HG02852 (cell line): ENCODE results near the gene ACSF3.

ENCODE experiments used
- ATAC-seq: cut with Tn5 transposase; IDR thresholded peaks from one replicate; pipeline ENCODE4 v1.9.1; 2021; ENCODE audit warnings: mild to moderate bottlenecking, moderate library complexity; ENCODE audit not compliant: unreplicated experiment

The ACSF3 gene

DNA sequence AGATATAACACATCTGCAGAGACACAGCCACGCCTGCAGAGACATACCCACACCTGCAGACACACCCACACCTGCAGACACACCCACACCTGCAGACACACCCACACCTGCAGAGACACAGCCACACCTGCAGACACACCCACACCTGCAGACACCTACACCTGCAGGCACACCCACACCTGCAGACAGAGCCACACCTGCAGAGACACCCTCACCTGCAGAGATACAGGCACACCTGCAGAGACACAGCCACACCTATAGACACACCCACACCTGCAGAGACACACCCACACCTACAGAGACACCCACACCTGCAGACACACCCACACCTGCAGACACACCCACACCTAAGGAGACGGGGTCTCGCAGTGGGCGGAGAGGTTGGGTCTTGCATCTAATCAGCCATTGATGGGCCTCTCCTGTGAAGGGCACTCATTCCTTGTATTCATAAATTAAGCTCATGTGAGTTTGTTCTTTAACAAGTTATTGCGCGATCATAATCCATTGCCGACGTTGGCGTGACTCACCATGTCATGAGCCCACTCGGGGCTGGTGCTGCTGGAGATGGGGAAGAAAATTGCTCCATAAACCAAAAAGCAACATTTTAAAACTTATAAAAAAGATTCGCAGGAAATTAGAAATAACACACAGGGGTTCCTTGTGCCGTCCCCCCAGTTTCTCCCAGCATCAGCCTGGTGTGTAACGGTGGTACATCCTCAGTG, 49.0 kb downstream of the ACSF3 start:
- ATAC-seq: no peak

DNA sequence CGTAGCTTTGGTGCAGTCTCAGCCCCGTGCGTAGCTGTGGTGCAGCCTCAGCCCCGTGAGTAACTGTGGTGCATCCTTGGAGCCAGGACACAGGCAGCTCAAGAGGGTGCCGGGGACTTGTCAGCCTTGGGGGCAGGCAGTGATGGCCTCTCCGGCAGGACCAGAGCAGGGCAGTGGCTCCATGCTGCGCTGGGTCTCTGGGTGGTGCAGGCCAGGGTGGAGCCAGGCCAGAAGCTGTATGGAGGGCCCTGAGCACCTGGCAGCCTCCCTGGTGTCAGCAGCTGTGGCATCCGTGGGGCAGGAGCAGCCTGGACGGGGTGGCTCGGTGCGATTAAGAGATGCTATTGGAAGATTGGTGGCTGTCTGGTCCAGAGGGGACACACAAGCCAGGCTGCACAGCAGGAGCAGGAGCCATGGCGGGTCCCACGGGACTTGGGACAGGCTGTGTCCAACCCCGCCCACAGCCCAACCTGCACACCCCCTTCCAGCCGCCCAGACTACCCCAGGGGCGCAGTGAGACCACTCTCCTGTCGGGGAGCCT, 49.6 kb downstream of the ACSF3 start:
- ATAC-seq: no peak

DNA sequence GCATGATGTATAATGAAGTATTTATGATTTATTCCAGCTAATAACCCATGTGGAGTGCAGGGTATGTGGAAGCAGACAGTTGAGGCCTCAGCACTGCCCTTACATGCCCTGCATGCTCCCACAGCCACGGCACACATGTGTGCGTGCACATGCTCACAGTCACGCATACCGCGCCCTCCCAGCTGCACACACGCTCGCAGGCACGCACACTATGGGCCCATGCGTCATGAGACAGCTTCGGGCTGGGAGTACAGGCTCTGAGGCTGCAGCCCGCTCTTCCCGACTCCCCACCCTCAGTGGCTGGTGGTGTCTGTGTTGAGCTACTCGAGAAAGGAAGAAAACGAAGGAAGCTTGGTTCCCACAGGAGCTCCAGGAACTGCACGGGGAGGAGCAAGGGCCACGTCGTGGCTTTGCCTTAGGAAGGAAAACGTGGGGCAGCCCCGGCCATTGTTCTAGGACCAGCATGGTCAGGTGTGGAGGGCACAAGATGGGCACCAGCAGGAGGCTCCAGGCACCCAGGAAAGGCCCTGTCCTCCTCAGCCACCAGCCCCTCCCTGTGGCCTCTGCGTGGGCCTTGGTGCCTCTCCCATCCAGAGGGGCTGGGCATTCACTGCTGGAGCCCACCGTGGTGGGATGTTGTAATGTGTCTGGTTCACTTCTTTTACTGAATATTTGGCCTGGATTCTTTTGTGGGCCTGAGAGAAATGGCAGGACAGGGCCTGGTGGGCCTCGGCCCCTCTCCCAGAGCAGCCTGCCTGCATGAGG, 50.4 kb downstream of the ACSF3 start:
- no peak for ATAC-seq

DNA sequence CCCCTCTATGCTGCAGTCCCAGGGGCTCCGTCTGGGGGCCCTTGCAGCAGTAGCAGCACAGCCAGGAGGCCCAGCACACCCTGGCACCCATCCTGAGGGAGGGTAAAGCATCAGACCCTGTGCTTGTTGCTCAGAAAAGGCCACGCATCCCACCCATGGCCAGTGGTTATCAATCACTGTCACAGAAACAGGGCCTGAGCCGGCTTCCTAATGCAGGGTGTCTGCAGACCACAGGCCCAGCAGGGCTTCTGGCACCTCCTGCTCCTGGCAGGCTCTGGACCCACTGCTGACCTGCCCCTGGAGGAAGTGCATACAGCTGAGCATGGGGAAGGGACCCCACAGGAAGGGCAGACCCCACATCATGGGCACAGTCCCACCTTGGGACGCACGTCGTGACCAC, 51.0 kb downstream of the ACSF3 start:
- no peak for ATAC-seq

DNA sequence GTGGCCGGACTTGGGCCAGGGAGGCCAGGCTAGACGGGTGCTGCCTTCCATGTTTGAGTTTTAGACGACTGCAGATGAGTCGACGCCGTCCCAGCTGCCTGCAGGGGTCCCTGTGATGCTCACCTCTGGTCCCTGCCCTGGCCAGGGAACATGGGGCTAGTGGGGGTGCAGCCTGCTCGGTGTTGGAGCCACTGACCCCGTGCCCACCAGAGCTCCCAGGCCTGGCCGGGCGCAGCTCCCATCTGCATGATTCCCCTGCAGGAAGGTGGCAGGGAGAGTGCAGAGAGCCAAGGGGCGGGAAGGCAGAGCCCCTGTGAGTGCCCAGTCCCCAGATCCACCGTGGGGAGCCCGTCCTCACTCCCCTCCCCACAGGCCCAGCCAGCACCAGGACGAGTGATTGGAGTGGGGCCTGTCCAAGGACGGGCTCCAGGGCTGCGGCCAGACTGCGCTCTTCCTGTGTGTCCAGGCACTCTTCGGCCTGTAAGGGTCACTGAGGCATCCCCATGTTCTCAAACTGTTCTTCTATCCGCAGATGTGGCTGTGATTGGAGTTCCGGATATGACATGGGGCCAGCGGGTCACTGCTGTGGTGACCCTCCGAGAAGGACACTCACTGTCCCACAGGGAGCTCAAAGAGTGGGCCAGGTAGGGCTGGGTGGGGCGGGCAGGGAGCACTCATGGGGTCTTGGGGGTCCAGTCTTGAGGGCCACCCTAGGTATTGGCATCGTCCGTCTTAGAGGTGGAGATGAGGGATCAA, 51.9 kb downstream of the ACSF3 start:
- no peak for ATAC-seq

DNA sequence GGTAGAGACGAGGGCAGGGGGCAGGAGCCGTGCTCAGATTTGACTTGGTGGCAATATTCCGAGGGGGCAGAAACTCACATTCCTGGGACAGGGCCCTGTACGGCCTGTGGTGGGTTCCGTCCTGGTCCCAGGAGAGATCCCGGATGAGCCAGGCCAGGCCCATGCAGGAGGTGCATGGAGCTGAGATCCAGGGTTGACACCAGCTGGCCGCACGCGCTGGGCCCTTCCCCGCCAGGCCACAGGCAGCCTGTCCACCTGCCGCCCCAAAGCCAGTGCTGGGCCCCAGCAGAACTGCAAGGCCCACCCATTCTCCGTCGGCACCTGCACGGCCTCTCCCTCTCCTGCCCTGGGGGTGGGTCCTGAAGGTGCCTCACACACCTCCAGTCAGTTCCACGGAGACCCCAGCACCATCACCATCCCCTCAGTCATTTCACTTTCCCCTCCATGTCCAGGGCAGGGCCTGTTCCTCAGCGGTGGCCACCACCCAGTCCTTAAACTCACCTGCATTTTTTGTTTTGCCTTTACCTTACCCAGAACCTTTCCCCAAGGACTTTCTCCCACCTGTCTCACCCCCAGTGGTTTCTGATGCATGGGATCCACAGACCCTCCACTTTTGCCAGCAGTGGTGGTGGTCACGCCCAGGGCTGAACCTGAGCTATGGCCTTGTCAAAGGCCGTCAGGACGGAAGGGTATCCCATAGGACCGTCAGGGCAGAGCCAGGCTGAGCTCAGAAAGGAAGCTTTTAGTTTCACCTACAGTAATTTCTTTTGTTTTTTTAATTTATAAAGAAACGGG, 52.8 kb downstream of the ACSF3 start:
- no peak for ATAC-seq

DNA sequence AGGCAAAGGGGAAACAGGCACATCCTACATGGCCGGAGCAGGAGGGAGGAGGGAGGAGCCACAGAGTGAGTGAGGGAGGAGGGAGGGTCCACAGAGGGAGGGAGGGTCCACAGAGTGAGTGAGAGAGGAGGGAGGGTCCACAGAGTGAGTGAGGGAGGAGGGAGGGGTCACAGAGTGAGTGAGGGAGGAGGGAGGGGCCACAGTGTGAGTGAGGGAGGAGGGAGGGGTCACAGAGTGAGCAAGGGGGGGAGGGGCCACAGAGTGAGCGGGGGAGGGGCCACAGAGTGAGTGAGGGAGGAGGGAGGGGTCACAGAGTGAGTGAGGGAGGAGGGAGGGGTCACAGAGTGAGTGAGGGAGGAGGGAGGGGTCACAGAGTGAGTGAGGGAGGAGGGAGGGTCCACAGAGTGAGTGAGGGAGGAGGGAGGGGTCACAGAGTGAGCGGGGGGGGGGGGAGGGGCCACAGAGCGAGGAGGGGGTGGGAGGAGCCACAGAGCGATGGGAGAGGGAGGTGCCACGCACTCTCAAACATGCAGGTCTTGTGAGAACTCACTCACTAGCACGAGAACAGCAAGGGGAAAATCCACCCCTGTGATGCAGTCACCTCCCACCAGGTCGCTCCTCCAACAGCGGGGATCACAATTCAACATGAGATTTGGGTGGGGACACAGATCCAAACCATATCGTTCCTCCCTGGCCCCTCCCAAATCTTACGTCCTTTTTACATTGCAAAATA, 53.6 kb downstream of the ACSF3 start:
- no peak for ATAC-seq

DNA sequence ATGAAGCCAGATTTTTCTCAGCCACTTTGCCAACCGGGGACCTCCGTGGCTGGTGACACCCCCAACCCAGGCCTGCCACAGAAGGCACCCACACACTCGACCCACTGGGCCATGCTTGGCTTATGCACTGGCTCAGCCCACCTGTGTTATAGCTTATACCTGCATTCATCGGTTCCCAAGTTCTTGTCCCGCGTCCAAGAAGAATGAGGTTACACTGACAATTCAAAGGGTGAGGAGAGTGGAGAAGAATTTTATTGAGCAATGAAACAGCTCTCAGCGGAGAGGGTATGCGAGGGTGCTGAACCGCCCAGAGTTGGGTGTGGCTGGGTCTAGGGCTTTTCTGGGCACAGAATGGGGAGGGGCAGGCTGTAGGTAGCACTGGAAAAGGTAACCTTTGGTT, 55.7 kb downstream of the ACSF3 start:
- ATAC-seq: no peak

DNA sequence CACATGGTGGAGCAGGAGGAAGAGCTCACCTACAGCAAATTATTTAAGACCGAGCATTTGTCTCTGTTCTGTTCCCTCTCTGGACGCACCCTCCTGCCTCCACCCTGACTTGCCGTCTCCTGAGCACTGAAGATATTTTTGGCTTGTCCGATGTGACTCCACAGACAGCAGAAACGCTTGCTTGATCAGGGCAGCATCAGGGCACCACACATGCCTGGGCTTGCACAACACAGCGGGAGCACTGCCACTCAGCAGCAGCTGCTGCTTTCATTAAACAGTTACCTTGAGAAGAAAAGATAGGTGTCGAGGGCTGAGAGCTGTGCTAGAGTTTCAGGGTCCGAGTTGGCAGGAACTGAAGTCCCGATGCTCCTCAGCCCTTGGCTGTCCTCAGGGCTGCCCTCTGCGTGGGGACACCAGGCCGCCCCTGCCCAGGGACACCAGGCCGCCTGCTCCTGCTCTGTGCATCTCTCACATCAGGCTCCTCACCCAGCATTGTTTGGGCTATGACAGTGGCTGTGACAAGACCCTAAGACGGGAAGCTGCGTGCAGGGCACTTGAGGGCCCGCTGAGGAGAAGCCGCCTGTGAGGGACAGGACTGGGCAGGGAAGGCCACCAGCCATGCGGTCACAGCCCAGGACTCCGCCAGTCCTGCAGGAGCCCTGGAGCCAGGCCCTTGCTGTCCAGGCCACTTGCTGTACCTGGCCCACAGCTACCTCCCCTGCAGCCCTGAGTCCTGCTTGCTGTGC, 56.6 kb downstream of the ACSF3 start:
- no peak for ATAC-seq

DNA sequence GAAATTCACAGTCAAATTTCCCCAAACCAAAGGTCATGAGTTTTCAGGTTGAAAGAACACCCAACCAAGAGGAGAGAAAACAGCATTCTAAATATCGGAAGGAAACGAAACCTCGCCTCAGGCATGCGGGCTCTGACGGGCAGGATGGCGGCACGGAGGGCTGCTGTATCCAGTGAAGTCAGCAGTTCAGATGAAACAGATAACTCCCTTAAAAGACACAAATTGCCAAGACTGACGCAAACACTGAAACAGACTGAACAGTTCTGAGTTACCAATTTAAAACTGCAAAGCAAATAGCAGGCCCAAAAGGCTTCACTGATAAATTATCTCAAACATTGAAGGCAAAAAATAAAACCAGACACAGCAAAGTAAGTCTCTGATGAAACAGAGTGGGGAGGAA, 57.3 kb downstream of the ACSF3 start:
- ATAC-seq: no peak

DNA sequence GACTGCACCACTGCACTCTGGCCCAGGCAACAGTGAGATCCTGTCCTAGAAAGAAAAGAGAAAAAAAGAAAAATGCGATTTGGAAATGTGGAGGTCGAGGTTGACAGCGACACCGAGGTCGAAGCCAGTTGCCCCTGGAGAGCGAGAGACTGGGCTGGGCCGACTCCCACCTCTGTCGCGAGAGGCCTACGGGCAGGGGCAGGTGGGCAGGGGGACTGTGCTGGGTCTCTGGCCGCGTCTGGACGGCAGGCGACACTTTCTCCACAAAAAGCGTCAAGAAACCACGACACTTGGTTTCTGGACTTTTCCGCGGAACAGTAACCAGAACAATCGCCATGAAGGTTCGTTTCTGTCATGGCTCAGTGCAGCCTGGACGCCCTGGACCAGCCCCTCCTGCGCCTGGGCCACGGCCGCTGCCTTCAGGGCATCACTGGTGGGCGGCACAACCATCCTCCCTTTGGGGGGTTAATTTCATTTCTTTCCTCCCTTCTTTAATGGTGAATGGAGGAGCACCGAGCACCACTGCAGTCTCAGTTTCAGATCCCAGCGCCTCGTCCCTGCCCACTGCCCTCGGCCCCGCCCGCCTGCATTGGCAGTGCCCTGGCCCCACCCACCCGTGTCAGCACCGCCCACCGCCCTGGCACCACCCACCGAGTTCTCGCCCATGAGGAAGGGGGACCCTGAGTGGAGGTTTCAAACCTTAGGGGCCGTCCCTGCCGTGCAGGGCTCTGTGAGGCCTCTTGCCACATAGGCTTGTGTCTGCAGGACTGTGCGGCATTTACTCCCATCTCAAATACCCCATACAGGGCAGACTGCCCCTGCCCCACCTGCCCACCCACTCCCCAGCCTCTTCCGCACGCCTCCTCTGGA, 59.4 kb downstream of the ACSF3 start:
- ATAC-seq: no peak

DNA sequence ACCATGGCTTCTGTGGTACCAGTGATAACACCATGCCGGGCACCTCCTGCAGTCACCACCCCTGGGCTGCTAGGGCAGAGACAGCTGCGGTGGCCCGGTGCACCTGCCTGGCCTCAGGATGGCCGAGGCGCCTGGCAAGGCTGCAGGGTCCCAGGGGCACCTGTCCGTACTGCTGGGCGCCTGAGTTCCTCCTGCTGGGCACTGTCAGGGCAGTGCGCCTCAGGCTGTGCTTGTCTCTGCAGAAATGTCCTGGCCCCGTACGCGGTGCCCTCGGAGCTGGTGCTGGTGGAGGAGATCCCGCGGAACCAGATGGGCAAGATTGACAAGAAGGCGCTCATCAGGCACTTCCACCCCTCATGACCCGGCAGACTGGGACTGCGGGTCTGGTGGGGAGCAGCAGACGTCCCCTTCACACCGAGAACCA, 60.2 kb downstream of the ACSF3 start:
- no peak for ATAC-seq

DNA sequence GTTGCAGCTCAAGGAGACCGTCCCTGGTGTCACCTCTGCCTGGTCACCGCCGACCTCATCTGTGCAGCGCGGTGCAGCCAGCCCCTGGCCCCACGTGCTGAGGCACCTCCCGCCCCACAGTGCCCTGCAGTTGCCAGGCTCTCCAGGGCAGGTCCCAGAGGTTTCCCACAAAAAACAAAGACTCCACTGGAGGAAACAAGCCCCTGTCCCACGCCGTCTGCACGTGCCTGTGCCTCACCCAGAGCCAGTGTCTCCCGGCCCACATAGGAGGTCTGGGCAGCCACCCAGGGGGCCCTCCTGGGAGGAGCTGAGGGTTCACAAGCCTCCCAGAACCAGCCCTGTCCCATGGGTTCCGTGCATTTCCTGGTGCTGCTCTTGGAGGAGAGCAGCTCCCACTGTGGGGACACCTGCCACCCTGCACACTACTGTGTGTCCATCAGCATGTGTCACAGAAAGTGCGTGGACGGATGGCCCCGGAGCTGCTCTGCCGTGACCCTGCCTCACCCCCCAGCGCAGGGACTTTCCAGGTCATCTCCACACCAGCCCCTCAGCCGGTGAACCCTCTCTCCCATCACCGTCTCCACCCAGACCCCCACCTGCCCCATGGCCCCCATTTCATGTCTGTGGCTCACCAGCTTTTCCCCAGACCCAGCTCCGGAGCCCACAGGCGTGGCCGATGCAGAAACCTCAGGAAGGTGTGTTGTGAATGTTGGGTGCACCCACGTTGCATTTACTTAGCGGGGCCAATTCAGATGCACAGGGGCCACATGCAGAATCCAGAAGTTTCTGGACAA, 60.9 kb downstream of the ACSF3 start:
- ATAC-seq: no peak

DNA sequence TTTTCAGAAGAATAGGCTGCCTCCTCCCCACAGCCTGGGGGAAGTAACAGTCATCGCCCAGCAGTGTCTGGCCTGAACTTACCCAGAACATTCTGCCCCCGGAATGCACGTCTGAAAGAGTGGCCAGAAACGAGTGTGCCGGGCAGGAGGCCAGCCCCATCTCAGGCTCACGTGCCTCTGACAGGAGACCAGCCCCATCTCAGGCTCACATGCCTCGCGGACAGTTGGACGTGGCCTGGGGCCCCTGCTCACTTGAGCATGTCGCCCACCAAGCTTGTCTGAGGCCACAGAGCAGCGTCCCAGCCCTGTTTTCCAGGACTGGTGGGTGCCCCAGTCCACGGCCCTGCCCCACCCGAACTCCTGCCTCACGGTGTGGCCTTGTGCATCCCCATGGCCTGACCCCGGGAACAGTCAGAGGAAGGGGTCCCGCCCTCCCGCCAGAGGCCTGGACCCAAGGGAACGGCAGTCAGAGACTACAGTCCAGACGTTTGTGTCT, 61.6 kb downstream of the ACSF3 start:
- no peak for ATAC-seq

DNA sequence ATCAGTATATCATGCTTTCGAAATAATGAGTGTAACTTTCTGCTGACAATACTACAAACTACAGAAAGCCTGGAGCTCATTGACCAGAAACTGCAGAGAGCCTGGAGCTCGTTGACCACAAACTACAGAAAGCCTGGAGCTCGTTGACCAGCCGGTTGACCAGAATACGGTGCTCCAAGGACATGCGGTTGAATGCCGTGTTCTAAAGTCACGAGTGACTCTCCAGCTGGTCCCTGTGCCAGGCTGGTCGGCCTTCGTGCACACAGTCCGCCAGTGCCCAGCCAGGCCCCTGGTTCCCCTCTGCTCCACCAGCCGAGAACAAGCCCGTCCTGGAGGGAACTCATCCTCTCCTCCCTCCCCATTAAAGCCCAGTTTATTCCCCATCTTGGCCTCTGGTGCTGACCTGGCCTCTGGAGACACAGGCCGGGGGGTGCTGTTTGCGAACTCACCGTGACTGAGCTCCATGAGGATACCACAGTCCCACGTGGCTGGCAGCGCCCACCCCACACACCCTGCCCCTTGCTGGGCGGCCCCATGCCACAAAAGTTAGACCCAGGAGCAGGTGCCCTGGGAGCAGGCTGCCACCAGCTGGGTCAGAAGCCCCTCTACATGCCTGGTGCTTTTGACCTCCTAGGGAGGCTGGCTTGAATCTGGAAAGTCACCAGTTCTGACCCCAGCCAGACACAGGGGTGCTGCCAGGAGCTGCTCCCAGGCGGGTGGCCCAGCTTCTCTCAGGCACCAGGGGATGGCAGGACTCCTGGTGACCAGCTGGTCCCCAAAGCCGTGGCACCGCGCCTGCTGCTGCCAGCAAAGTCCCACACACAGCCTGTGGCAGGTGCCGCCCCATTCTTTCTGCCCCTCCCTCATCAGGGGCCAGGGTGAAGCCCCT, 62.4 kb downstream of the ACSF3 start:
- ATAC-seq: no peak
